IMR-90 (cell line): Measurements from ENCODE around the gene UCK2.

Experiments used
- CEBPB ChIP-seq: IDR thresholded peaks from 2 replicates; pipeline ENCODE4 v1.6.1; 2012; ENCODE audit warnings: low read depth, low read length, improper control_type of control experiment
- TF ChIP-seq, protein P1 (sequence below): conservative IDR thresholded peaks from 2 replicates; pipeline ENCODE4 v1.5.1; 2012; ENCODE audit warnings: mild to moderate bottlenecking, low read depth, low read length, improper control_type of control experiment
- TF ChIP-seq, protein P2 (sequence below): fragments of 150-350 bp; IDR thresholded peaks from 2 replicates; pipeline ENCODE4 v1.6.1; 2017; ENCODE audit warnings: mild to moderate bottlenecking, antibody characterized with exemption, low read length, low read depth

DNA sequence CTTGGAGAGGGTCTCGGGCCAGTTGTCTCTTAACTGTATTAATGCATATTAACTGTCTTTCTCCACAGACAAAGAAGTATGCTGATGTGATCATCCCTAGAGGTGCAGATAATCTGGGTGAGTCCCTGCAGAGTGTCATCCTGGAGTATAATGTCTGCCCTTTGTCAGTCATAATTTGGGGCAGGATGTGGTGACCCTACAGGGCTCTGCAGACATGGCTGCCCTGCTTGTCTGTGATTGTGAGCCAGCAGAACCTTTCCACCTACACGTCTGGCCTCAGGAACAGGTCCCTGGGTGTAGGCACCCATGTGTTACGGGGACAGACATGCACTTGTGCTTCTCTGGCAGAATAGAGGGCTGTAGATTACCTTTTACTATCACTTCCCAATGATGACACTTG is 78.4 kb downstream of the UCK2 start:
- TF ChIP-seq, protein P1, sequence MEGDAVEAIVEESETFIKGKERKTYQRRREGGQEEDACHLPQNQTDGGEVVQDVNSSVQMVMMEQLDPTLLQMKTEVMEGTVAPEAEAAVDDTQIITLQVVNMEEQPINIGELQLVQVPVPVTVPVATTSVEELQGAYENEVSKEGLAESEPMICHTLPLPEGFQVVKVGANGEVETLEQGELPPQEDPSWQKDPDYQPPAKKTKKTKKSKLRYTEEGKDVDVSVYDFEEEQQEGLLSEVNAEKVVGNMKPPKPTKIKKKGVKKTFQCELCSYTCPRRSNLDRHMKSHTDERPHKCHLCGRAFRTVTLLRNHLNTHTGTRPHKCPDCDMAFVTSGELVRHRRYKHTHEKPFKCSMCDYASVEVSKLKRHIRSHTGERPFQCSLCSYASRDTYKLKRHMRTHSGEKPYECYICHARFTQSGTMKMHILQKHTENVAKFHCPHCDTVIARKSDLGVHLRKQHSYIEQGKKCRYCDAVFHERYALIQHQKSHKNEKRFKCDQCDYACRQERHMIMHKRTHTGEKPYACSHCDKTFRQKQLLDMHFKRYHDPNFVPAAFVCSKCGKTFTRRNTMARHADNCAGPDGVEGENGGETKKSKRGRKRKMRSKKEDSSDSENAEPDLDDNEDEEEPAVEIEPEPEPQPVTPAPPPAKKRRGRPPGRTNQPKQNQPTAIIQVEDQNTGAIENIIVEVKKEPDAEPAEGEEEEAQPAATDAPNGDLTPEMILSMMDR: no peak
- TF ChIP-seq, protein P2, sequence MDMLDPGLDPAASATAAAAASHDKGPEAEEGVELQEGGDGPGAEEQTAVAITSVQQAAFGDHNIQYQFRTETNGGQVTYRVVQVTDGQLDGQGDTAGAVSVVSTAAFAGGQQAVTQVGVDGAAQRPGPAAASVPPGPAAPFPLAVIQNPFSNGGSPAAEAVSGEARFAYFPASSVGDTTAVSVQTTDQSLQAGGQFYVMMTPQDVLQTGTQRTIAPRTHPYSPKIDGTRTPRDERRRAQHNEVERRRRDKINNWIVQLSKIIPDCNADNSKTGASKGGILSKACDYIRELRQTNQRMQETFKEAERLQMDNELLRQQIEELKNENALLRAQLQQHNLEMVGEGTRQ: no peak
- TF ChIP-seq CEBPB: no peak
